ENCODE data around the gene RANBP9.

- TF ChIP-seq EZH2 (IDR thresholded peaks at IDR 0.05; ENCODE audit: borderline replicate concordance) (no peak), CTCF (IDR thresholded peaks at IDR 0.05; ENCODE audit: poor library complexity) (no peak), EZH2phosphoT487 (IDR thresholded peaks at IDR 0.05; ENCODE audit: low read depth, severe bottlenecking, unreplicated experiment) (no peak)
Observed at GRCh38 chr6:13664703-13665352, 46.8 kb downstream of the RANBP9 start.

Measured in hepatocyte (in vitro differentiated cells).